ENCODE measurements around the gene NRP2.

The NRP2 gene

DNA sequence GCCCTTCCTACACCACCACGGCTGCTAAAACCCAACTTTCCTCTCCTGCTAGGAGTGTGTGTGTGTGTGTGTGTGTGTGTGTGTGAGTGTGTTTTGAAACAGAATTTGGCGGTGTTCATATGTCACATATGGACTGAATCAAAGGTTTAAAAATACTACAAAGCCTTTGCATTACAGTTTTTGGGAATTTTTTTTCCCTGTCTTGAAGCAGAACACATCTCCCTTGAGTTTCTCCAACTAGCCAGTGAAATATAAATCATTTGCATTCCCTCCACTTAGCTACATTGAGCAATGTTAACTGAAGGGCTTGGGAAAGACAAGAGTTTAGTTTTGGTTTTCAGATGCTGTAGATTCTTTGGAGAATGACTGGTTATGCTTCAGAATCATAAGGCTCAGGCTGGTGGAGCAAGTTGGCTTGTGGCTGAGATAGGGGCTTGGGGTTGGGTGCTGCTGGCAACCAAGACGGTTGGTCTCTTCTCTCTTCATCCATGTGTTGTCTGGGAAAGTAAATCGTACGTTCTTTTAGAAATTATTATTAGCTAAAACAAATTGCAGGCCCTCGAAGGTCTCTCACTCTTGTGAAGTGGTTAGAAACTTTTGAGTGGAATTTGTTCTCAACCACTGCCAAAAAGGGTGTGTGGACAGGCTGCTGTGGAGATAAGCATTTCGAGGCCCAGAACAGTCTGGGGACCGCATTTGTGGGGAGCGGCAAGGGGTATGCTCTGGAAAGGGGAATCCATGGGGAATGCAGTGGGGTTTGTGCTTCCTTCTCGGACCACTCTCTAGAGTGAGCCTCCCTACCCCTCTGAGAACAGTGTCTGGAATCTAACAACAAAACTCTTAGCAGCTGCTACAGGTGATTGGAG lies 1.4 kb downstream of the NRP2 start:
- DNase-seq: peak; percentile 46
- in situ Hi-C loops (cut with HindIII; ENCODE audit: low pct_ligation_motif_present, low pct_unique_long_range_greater_than_20kb, low sequenced_read_pairs): no loop called here

DNA sequence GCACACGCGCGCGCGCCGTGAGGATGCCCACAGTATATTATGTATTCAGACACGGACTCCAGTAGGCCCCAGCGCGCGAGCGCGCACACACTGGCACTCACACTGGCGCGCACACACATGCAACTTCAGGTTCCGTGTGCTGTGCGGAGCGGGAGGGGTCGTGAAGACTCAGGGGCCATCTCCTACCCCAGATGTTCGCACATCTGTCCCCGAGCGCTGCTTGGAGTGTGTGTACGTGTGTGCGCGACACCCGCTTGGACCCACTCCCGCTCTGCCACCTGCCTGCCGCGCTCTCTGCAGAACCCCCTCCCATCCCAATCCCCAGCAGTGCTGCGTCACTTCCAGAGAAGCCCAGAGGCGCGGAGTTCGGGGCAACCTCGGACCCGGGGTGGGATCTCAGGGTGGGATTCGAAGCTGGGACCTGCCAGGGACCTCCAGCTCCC lies 2.6 kb downstream of the NRP2 start:
- peak; percentile 30 for DNase-seq

DNA sequence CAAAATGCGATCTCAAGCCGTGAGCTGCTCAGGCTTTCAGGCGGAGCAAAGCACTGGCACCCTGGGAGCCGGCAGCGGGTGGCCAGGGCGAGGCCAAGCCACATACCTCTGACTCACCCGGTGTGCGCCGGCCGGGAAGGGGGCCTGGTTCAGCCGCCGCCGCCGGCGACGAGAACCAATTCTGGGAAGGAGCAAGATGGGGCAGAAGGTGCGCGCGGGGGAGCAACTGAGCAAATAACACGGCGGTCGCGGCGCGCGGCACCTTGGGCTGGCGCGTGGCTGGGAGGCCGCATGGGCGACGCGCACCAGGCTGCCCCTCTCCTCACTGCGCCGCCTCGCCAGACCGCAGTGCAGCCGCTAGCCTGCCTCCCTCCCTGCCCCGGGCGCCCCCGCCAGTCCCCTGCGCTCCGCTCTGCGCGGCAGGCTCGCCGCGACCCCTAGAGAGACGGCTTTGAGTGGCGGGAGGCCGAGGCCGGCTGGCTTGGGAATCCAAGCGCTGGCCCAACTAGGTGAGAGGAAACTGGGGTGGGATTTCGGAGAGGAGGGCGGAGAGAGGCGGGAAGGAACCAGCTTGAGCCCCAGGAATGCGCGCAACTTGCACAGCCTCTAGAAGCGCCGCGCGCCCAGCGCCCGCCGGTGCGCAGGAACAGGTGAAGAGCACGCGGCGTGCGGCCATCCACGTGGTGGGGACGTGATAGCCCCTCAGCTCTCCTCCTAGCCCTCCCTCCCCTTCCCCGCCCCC lies 3.2 kb downstream of the NRP2 start:
- peak; percentile 81 for DNase-seq
- in situ Hi-C loops (cut with HindIII; ENCODE audit: low pct_ligation_motif_present, low pct_unique_long_range_greater_than_20kb, low sequenced_read_pairs): no loop called here

More for the DNA sequence above, 2.6 kb downstream of the NRP2 start:
- in situ Hi-C loops (cut with HindIII; ENCODE audit: low pct_ligation_motif_present, low pct_unique_long_range_greater_than_20kb, low sequenced_read_pairs): no loop called here

DNA sequence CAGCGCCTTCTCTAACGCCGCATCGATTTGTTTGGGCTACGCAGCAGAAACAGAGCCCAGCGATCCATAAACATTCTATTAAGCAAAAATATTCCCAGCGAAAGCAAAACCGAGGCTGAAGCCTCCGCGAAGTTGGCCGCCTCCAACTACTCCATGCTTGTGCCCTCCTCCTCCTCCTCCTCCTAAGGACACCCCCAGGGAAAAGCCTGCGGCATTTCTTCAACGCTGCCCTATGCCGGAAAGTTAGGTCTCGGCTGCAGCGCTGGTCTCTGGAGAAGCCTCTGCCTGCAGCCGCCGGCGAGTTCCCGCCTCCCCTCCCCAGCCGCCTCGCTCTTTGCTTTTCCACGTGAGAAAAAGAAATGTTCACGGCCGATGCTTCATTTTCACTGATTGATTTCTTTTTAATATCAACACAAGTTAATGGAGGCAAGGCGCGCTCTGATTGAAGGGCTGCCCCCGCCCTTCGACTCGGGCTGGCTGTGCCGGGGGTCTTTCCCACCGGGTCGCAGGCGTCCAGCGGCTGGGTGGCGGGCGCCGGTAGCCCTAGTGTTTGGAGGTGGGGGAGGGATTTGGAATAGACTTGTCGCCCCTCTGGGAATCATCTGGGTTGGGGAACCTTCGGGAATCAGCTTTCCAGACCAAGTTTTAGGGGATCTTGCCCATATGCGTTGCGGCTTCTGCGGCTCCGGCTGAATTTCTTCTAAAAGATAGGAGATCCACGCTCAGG lies 3.9 kb downstream of the NRP2 start:
- in situ Hi-C loops (cut with HindIII; ENCODE audit: low pct_ligation_motif_present, low pct_unique_long_range_greater_than_20kb, low sequenced_read_pairs): no loop called here
- DNase-seq: no peak

DNA sequence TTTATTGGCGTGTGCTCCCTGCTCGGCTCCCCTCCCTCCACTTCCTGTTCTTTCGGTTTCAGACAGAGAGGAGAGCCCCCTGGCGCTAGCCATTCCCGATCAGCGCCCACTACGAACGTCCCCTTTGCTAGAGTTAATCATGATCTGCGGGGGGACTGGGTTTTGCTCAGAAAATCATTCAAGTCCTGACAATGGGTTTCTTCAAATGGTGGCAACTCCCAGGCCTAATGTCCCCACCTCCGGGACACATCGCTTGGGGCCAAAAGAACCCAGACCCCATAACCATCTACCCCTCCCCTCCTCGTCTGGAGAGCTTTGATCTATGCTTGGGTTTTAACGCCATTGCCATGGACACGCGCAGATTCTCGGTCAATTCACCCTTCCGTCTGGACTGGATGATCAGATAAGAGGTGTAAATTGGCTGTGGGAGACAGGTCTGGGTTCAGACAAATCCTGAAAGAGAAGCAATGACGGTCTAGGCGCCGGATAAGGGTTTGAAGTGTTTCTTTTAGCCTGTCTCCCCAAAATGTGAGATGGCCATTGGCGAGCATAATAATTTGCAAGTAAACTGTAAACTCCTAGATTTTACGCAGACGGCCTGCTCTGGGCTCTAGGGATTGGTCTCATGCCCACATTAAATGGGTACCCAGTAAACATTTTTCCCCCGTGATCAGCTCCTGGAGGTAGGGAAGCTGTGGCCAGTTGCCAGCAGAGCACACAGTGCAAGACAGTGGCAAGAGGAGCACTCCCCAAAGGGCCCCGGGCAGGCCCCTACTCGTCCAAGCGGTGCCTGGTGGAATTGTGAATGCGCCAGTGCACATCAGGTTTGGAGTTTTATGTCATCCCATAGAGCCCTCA lies 4.7 kb downstream of the NRP2 start:
- no peak for DNase-seq
- in situ Hi-C loops (cut with HindIII; ENCODE audit: low pct_ligation_motif_present, low pct_unique_long_range_greater_than_20kb, low sequenced_read_pairs): no loop called here

DNA sequence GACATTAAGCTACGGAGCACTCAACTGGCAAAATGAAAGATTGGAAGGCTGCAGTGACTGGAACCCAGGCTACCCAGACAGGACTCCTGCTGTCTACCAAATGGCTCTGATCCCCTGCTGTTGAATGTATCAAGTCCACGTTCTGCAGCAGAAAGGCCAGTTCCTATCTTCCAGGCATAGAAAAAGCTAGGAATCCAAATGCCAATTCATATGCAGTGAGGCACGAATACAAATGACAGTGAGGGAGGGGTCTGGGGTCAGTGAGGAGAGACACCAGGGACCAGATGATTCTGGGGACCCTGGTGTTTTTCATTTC lies 5.3 kb downstream of the NRP2 start:
- DNase-seq: no peak
- in situ Hi-C loops (cut with HindIII; ENCODE audit: low pct_ligation_motif_present, low pct_unique_long_range_greater_than_20kb, low sequenced_read_pairs): no loop called here

DNA sequence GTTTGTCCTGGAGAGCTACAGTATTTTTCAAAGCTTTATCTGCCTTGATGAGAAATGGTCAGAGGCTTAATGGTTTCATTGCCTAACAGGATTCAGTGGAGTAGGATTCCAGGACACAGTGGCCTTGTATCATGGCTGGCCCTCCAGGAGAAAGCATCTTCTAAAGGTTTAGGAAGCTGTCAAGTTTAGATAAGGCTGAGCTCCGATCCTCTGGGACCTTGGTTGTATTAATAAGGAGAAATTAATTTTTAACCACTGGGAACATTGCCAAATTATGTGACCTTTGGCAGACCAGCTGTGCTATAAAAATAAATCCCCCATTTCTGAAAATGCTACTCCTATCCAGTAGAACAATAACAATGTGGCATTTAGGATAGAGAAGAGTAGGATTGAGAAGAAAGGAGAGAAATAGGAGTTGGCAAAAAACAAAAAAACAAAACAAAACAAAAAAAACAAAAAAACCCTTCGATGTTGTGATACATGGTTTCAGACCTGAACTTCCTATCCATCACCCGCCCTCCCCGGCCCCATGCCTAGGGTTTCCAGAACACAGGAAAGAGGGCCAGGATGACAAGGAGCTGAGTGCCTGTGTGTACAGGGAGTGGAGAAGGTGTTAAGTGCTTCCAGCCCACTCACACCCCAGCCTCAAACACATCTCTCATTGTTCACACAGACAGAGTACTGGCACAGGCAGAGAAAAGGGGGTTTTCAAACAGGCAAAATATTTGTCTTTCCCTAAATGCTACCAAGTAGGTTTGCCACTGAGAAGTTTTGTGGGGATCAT lies 6.3 kb downstream of the NRP2 start:
- in situ Hi-C loops (cut with HindIII; ENCODE audit: low pct_ligation_motif_present, low pct_unique_long_range_greater_than_20kb, low sequenced_read_pairs): no loop called here
- DNase-seq: no peak

DNA sequence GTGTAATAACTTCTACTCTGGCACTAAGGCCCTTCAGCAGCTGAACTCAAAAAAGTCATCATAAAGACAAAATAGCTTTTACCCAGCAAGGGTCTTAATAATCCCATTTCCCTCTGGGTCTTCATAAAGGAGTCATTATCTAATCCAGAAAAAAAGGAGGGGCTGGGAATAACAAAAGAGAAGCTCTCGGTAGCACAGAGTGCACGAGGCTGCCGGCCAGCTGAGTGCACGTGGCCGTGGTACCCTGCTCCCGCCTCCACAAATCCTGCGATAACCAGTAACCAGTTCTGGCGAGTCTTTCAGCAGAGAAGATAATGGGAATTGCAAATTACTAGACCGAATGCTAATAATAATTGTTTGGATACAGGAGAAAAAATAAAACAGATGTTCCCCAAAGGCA lies 7.5 kb downstream of the NRP2 start:
- in situ Hi-C loops (cut with HindIII; ENCODE audit: low pct_ligation_motif_present, low pct_unique_long_range_greater_than_20kb, low sequenced_read_pairs): no loop called here
- DNase-seq: no peak

DNA sequence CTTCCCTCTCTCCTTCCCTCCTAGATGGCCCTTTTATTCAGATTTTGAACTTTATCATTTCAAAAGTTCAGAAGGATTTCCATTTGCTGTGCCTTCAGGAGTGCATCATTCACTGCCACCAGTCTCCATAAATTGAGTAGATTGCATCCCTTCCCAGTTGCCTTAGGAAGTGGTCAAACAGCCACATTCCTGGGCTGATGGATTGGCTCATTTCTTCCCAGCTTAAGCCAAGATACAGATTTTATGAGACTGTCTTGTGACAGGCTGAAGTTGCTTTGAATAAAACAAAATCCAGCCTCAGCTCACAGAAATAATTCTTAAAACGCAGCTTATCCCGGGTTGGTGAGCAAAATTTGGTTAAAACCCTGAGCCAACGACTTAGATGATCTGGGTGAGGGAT lies 9.8 kb downstream of the NRP2 start:
- in situ Hi-C loops (cut with HindIII; ENCODE audit: low pct_ligation_motif_present, low pct_unique_long_range_greater_than_20kb, low sequenced_read_pairs): no loop called here
- no peak for DNase-seq

DNA sequence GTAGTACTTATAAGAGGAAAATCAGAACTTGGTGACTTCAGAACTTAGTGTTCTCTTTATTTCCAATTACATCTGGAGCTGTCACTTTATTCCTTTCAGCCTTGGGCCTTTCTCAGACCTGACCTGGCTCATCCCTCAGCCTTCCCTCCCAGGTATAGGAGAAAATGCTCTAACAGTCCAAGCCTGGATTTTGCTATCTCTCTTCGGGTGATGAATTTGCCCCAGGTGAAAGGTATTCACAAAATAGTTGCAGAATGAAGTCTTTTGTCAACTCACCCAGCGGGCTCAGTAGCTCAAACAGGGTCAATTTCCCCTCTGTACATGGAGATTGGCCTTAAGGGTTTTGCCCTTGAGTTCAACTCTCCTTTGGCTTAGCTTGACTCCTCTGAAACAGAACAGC lies 12.0 kb downstream of the NRP2 start:
- in situ Hi-C loops (cut with HindIII; ENCODE audit: low pct_ligation_motif_present, low pct_unique_long_range_greater_than_20kb, low sequenced_read_pairs): no loop called here
- DNase-seq: no peak

DNA sequence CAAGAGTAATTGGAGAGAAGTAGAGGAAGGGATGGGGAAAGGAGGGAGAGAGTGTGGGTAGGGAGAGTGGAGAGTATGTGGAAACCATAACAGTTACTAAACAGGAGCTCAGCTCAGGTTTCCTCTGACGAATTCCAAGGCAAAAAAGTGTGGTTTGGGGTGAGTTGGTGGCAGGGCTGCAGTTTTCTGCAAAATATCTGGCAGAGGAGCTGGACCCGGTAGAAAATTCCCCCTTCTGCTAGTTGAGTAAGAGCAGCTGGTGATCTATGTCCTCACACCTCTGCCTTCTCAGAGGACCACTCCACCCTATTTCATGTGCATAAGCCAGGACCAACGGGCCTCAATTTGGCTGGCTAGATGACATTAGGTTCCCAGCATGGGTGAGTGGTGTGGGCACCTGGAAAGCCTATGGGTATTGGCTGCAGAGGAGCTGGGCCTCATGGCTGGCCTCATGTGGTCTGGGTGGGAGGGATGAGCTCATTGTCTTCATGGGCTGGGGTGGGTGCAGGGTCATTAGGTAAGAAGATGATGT lies 13.2 kb downstream of the NRP2 start:
- in situ Hi-C loops (cut with HindIII; ENCODE audit: low pct_ligation_motif_present, low pct_unique_long_range_greater_than_20kb, low sequenced_read_pairs): no loop called here
- DNase-seq: no peak

DNA sequence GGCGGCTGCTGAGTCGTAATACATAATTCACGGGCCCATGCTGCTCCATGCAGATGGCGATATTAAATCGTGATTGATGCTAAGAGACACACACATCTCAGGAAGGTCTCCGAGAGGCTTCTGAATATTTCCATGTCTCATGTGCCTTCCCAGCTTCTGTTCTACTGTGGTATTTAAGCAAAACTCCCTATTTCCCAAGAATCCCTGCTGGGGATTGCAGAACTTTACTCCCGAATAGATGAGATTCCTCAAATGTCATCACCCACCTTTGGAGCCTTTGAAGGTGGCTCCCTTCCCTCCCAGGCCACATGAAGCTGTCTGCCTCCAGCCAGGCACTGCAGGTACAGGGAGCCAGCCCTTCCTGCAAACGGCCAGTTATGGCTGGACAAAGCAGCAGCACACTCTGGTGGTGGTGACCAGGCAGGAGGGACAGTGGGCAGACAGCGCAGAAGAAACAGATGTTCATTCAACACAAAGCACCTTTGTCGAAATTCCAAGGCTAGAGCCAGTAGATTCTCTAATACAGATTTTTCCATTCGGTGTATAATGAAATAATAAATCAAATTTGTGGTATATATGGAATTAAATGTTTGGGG lies 14.1 kb downstream of the NRP2 start:
- in situ Hi-C loops (cut with HindIII; ENCODE audit: low pct_ligation_motif_present, low pct_unique_long_range_greater_than_20kb, low sequenced_read_pairs): no loop called here
- DNase-seq: no peak

DNA sequence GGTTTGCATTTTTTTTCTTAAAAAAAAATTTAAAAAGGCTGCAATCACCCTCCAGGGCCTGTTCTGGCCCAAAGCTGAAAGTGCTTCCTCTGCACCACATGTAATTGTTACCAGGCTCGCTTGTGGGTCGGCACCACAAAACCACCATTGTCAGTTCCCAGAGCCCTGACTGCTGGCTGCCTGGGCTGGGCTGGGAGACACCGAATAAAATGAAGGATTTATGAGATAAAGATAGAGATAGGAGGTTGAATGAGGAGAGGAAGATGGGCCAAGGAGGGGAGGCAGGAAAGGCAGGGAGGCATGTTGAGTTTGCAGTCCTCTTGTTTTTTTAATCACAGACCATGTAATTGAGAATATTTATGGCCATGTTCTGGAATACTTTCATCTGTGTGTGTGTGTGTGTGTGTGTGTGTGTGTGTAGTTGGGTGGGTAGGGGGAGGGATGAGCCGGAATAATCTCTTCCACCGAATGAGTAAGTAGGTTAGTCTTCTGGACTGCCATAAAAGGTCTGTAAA lies 14.7 kb downstream of the NRP2 start:
- in situ Hi-C loops (cut with HindIII; ENCODE audit: low pct_ligation_motif_present, low pct_unique_long_range_greater_than_20kb, low sequenced_read_pairs): no loop called here
- DNase-seq: no peak

DNA sequence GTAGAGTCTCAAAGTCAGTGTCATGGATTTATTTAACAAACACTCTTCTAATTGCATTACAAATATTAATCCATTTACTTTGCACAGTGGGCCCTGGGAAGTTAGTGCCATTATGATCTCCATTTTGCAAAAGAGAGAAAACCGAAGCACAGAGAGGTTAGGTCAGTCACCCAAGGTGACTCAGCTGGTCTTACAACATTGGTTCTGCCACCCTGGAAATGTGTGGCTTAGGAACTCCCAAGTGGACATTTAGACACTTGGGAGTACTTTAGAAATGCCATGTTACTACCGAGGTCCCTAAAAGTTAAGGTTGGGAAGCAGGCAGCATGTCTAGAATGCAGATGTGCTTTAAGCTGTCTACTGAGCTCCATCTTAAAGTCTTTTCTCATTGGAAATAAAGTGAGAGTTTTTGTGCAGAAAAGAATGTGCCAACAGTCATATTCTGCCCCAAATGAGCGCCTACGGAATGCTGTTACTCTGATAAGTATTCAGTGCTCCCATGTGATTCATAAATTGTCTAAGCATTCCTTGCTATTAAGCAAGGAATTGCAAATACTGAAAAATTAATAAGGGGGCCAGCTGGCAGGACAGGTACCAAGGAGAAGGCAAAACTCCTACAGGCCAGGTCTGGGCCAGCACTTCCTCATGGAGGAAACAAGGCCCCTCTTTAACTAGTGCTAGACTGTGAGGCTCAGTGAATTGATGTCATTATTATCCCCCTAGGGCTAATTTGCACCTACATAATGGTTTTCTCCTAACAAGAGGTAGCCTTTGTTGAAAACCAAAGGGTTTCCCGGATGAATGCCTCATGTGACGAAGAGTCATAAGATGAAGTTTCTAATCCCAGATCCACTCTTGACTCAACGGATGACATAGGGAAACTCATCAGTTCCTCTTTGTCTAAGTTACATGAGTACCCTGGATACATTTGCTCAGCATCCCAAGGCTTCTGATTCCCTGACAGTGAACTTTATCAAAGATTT lies 16.3 kb downstream of the NRP2 start:
- DNase-seq: no peak
- in situ Hi-C loops (cut with HindIII; ENCODE audit: low pct_ligation_motif_present, low pct_unique_long_range_greater_than_20kb, low sequenced_read_pairs): no loop called here

DNA sequence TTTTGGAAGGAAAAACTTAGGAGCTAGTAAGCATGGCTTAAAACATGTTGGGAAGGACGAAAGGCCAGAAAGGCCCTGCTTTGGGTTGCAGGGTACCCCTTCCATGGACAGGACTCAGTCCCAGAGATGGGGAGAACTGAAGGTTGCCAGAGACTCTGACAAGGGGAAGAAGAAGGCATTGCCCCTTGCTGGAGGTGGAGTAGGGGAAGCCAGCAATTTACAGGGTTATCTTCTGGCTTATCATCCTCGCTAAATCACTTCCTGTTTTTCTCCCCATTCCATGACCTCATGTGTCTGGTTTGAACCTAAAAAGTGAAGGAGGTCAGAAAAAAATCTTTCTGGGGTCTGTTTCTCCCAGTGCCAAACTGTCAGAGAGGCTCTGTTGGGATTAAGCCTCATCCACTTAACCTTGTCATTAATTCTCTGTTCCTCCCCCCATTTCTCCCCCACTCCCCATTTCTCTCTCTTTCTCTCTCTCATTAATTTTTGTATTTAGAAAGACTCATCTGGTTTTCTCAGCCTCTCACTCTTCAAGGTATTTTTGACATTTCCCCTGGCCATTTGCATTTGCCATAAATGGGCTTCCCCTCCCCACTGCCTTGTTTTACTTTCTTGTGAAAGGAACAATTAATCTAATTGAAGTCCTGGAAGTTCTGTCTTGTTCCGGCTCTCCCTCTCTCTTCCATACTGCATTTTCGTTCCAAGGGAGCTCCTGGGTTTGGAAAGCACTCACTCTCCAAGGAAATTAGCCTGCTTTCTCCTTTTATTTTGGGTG lies 17.4 kb downstream of the NRP2 start:
- in situ Hi-C loops (cut with HindIII; ENCODE audit: low pct_ligation_motif_present, low pct_unique_long_range_greater_than_20kb, low sequenced_read_pairs): no loop called here
- no peak for DNase-seq
